SK-N-SH (cell line): ENCODE results near the gene DCANP1. TPM values are rescaled to one million over a fixed set of nuclear protein-coding genes. Genes with fewer than 3 reads are reported as not detected.

ENCODE experiments used
- CTCF ChIA-PET: fragments of 300-600, 350-600 bp; formaldehyde crosslinking; extraction: SDS; loops from one replicate; lab custom pipeline; 2021; lab: Yijun Ruan, JAX
- POLR2A ChIA-PET: fragments of 350-600 bp; sonication (Branson Sonifier 250); formaldehyde crosslinking; extraction: SDS; loops from one replicate; lab custom pipeline; 2020; ENCODE audit warnings: antibody characterized with exemption, inconsistent platforms; lab: Yijun Ruan, JAX
- DNase-seq: peaks from one replicate; pipeline ENCODE4 v3.0.0; 2012
- H2AFZ ChIP-seq: fragments of 200-600 bp; sonication (generic); 2 replicates; pipeline ENCODE4 v1.8.1; 2016; ENCODE audit warnings: antibody characterized with exemption, mild to moderate bottlenecking, low read depth
- H3F3A ChIP-seq: fragments of 200-600 bp; sonication (generic); replicated peaks from 2 replicates; pipeline ENCODE3; 2016; ENCODE audit warnings: antibody characterized with exemption, mild to moderate bottlenecking; ENCODE audit not compliant: insufficient read depth
- H3K27ac ChIP-seq, 2 experiments: fragments of 200-500 bp in 1 of 2; fragments of 200-600 bp in 1 of 2; sonication (Bioruptor generic) in 1 of 2; sonication (generic), shearing (Covaris generic) in 1 of 2; 2 replicates each; pipeline versions ENCODE4 v1.5.1 to v1.6.1; 2014 to 2016; ENCODE audit warnings: low read depth in 2 of 2, inconsistent platforms in 1 of 2, low read length in 1 of 2, mild to moderate bottlenecking in 1 of 2, mixed read lengths in 1 of 2
- H3K27me3 ChIP-seq: fragments of 200-600 bp; sonication (generic), shearing (Covaris generic); 2 replicates; pipeline ENCODE4 v1.6.1; 2016; ENCODE audit warnings: mixed run types; ENCODE audit not compliant: insufficient read depth
- H3K36me3 ChIP-seq, 2 experiments: fragments of 200-500 bp in 1 of 2; fragments of 200-600 bp in 1 of 2; sonication (Bioruptor generic) in 1 of 2; sonication (generic) in 1 of 2; replicated peaks in 1 of 2; 2 replicates each; pipeline versions ENCODE3 to v1.5.1; 2014 to 2016; ENCODE audit warnings: low read length in 1 of 2, mild to moderate bottlenecking in 1 of 2; ENCODE audit not compliant: insufficient read depth in 2 of 2, control insufficient read depth in 1 of 2
- H3K4me1 ChIP-seq, 2 experiments: fragments of 200-500 bp in 1 of 2; fragments of 200-600 bp in 1 of 2; sonication (Bioruptor generic) in 1 of 2; sonication (generic), shearing (Covaris generic) in 1 of 2; 2 replicates each; pipeline versions ENCODE4 v1.5.1 to v1.6.1; 2014 to 2016; ENCODE audit warnings: low read depth in 1 of 2, low read length in 1 of 2, mixed run types in 1 of 2; ENCODE audit not compliant: insufficient read depth in 2 of 2, control insufficient read depth in 1 of 2
- H3K4me2 ChIP-seq: fragments of 200-600 bp; sonication (generic), shearing (Covaris generic); 2 replicates; pipeline ENCODE4 v1.6.1; 2017; ENCODE audit warnings: mixed run types
- H3K4me3 ChIP-seq, 2 experiments: fragments of 200-500 bp in 1 of 2; fragments of 200-600 bp in 1 of 2; sonication (Bioruptor generic) in 1 of 2; sonication (generic), shearing (Covaris generic) in 1 of 2; 2 replicates each; pipeline versions ENCODE4 v1.5.1 to v1.8.1; 2014 to 2016; ENCODE audit warnings: low read depth in 2 of 2, inconsistent platforms in 1 of 2, low read length in 1 of 2, mild to moderate bottlenecking in 1 of 2, mixed read lengths in 1 of 2, moderate library complexity in 1 of 2
- H3K79me2 ChIP-seq: fragments of 200-600 bp; sonication (generic); 2 replicates; pipeline ENCODE4 v1.8.1; 2017; ENCODE audit warnings: mild to moderate bottlenecking; ENCODE audit not compliant: insufficient read depth
- H3K9ac ChIP-seq: fragments of 200-600 bp; sonication (generic); 2 replicates; pipeline ENCODE4 v1.6.1; 2017; ENCODE audit warnings: mixed run types
- H3K9me2 ChIP-seq: fragments of 200-600 bp; sonication (generic); 2 replicates; pipeline ENCODE4 v1.6.1; 2017; ENCODE audit warnings: mixed run types
- H3K9me3 ChIP-seq: fragments of 200-600 bp; sonication (generic); 2 replicates; pipeline ENCODE4 v1.6.1; 2017; ENCODE audit warnings: mixed run types, mild to moderate bottlenecking, moderate library complexity
- H4K20me1 ChIP-seq: fragments of 200-600 bp; sonication (generic); 2 replicates; pipeline ENCODE4 v1.6.1; 2017; ENCODE audit warnings: mild to moderate bottlenecking, mixed run types; ENCODE audit not compliant: insufficient read depth
- CHD2 ChIP-seq: fragments of 150-350 bp; IDR thresholded peaks from 2 replicates; pipeline ENCODE4 v1.6.1; 2018; ENCODE audit warnings: low read length; ENCODE audit not compliant: partially characterized antibody
- EP300 ChIP-seq, 2 experiments: IDR thresholded peaks; 2 replicates each; pipeline versions ENCODE4 v1.4.0 to v1.6.1; 2012; ENCODE audit warnings: borderline replicate concordance in 1 of 2, low read depth in 1 of 2, low read length in 1 of 2
- EZH2phosphoT487 ChIP-seq: fragments of 200-600 bp; sonication (generic); IDR thresholded peaks from 2 replicates; pipeline ENCODE4 v1.6.1; 2017; ENCODE audit warnings: low read depth, mixed run types, mild to moderate bottlenecking, antibody characterized with exemption, moderate library complexity, borderline replicate concordance
- FOSL2 ChIP-seq: IDR thresholded peaks from 2 replicates; pipeline ENCODE4 v1.4.0; 2012; ENCODE audit warnings: low read depth, mild to moderate bottlenecking, moderate library complexity, borderline replicate concordance
- FOXM1 ChIP-seq: IDR thresholded peaks from 2 replicates; pipeline ENCODE4 v1.4.0; 2012; ENCODE audit warnings: low read depth, mild to moderate bottlenecking
- GABPA ChIP-seq: IDR thresholded peaks from 2 replicates; pipeline ENCODE4 v1.4.0; 2012; ENCODE audit warnings: low read depth, mild to moderate bottlenecking
- MAX ChIP-seq: IDR thresholded peaks from 2 replicates; pipeline ENCODE4 v1.4.0; 2012; ENCODE audit warnings: low read depth
- MEF2A ChIP-seq: IDR thresholded peaks from 2 replicates; pipeline ENCODE4 v1.4.0; 2012; ENCODE audit warnings: low read depth, borderline replicate concordance
- MXI1 ChIP-seq: IDR thresholded peaks from 2 replicates; pipeline ENCODE4 v1.6.1; 2012; ENCODE audit warnings: mild to moderate bottlenecking, low read depth, low read length, improper control_type of control experiment
- NFIC ChIP-seq: IDR thresholded peaks from 2 replicates; pipeline ENCODE4 v1.4.0; 2012; ENCODE audit warnings: borderline replicate concordance
- NRF1 ChIP-seq: IDR thresholded peaks from 2 replicates; pipeline ENCODE4 v1.6.1; 2012; ENCODE audit warnings: low read depth, mild to moderate bottlenecking, low read length
- RAD21 ChIP-seq: IDR thresholded peaks from 2 replicates; pipeline ENCODE4 v1.6.1; 2012; ENCODE audit warnings: mild to moderate bottlenecking, low read length
- RCOR1 ChIP-seq: fragments of 150-350 bp; IDR thresholded peaks from 2 replicates; pipeline ENCODE4 v1.6.1; 2017; ENCODE audit warnings: antibody characterized with exemption, low read length
- REST ChIP-seq: IDR thresholded peaks from 2 replicates; pipeline ENCODE4 v1.6.1; 2012; ENCODE audit warnings: mild to moderate bottlenecking, low read depth, low read length, moderate library complexity
- SIN3A ChIP-seq: IDR thresholded peaks from 2 replicates; pipeline ENCODE4 v1.6.1; 2012; ENCODE audit warnings: low read depth, mild to moderate bottlenecking, low read length, moderate library complexity, borderline replicate concordance
- SMC3 ChIP-seq: IDR thresholded peaks from 2 replicates; pipeline ENCODE4 v1.6.1; 2012; ENCODE audit warnings: low read depth, low read length, improper control_type of control experiment
- TCF12 ChIP-seq: IDR thresholded peaks from 2 replicates; pipeline ENCODE4 v1.4.0; 2012
- TEAD4 ChIP-seq: IDR thresholded peaks from 2 replicates; pipeline ENCODE4 v1.4.0; 2012; ENCODE audit warnings: mild to moderate bottlenecking, borderline replicate concordance; ENCODE audit not compliant: insufficient read depth
- USF1 ChIP-seq: IDR thresholded peaks from 2 replicates; pipeline ENCODE4 v1.4.0; 2012; ENCODE audit warnings: low read depth, borderline replicate concordance
- USF2 ChIP-seq: fragments of 150-350 bp; IDR thresholded peaks from 2 replicates; pipeline ENCODE4 v1.6.1; 2017; ENCODE audit warnings: antibody characterized with exemption, low read length, low read depth, borderline replicate concordance
- ZBTB33 ChIP-seq: IDR thresholded peaks from 2 replicates; pipeline ENCODE4 v1.4.0; 2012; ENCODE audit warnings: low read depth, borderline replicate concordance
- WGBS: methylation state at CpG from one replicate; pipeline ENCODE4 v1.1.6; 2017; ENCODE audit warnings: low lambda C conversion rate; 5-methylcytosine and 5-hydroxymethylcytosine counted together
- polyA plus RNA-seq, 3 experiments: library from polyadenylated mRNA; depleted of rRNA; stranded (reverse); fragments of >200 nt; gene quantifications; 2 replicates each; pipeline ENCODE4 v1.2.3, GENCODE V29; 2012

Gene DCANP1
- polyA plus RNA-seq, 1 of the 3 experiments (the other 2 are of a cell fraction): not detected

- no peak overlapping the region for H3K4me2 ChIP-seq
- WGBS: 50% methylated on average over 1 of the region's 3 CpGs
- H3K27ac ChIP-seq: no peak overlapping the region
- no peaks in the 10 kb centered on the region for H3K36me3 ChIP-seq
- H3K4me3 ChIP-seq: no peak overlapping the region
- DNase-seq: no peak
- ChIA-PET POLR2A (no interaction called here), CTCF (interaction anchor here (0.8 to 5.5 kb wide), 6 partner anchors 11 to 380 kb away, joined by 3 to 30 read pairs (median 10); no protein-coding TSS in a partner anchor)
- H3F3A ChIP-seq: no peaks in the 10 kb centered on the region
- no peaks in the 10 kb centered on the region for H4K20me1 ChIP-seq
- no peaks in the 10 kb centered on the region for H3K79me2 ChIP-seq
- no peaks in the 10 kb centered on the region for H3K9me2 ChIP-seq
- H3K9ac ChIP-seq: no peak overlapping the region
- peaks cover 27% of the 10 kb centered on the region for H3K27me3 ChIP-seq
- H2AFZ ChIP-seq: no peak overlapping the region
- H3K4me1 ChIP-seq: no peaks in the 10 kb centered on the region
- TF ChIP-seq RCOR1 (no peak), GABPA (no peak), SIN3A (no peak), EZH2phosphoT487 (no peak), MEF2A (no peak), NFIC (no peak), MAX (no peak), SMC3 (no peak), EP300 (IDR thresholded peaks at IDR 0.05; ENCODE audit: borderline replicate concordance in 1 of 2, low read depth in 1 of 2, low read length in 1 of 2) (no peak), REST (no peak), CHD2 (no peak), FOSL2 (no peak), TEAD4 (no peak)
- no peaks in the 10 kb centered on the region for H3K9me3 ChIP-seq
Observed at GRCh38 chr5:135450336-135450735, 3.2 kb upstream of the DCANP1 start.

GRCh38 chr5:135449644-135450043 is 2.5 kb upstream of the DCANP1 start:
- no peaks in the 10 kb centered on the region for H3K9me2 ChIP-seq
- no peaks in the 10 kb centered on the region for H3F3A ChIP-seq
- no peak overlapping the region for H3K9ac ChIP-seq
- no peaks in the 10 kb centered on the region for H3K4me1 ChIP-seq
- WGBS: 59% methylated on average over 3 of the region's 12 CpGs
- no peak for DNase-seq
- H3K9me3 ChIP-seq: no peaks in the 10 kb centered on the region
- POLR2A ChIA-PET: no interaction called here
- H3K4me3 ChIP-seq: no peak overlapping the region
- H2AFZ ChIP-seq: no peak overlapping the region
- no peaks in the 10 kb centered on the region for H4K20me1 ChIP-seq
- H3K27ac ChIP-seq: no peak overlapping the region
- H3K27me3 ChIP-seq: peaks cover 27% of the 10 kb centered on the region
- CTCF ChIA-PET: interaction anchor here (0.8 to 5.5 kb wide), 9 partner anchors 7 to 381 kb away, joined by 3 to 30 read pairs (median 6); no protein-coding TSS in a partner anchor
- no peak overlapping the region for H3K4me2 ChIP-seq
- H3K79me2 ChIP-seq: no peaks in the 10 kb centered on the region
- H3K36me3 ChIP-seq: no peaks in the 10 kb centered on the region
- TF ChIP-seq NRF1 (no peak), USF1 (no peak), USF2 (no peak), TEAD4 (no peak), TCF12 (no peak), FOXM1 (no peak), RAD21 (no peak), MXI1 (no peak), ZBTB33 (no peak)
